ENCODE data around the gene BRSK1. TPM values are rescaled to one million over a fixed set of nuclear protein-coding genes. Genes with fewer than 3 reads are reported as not detected.
A peak's percentile ranks its signal among the peaks of the same experiment; 100 is the strongest.

Gene BRSK1
- total and polyA plus RNA-seq, 2 of the 13 experiments (the other 11 are each of a cell fraction or from before 2014, with no cell fraction given) = 0.18 to 1.2 TPM

- no peak for TF ChIP-seq ZBTB2 (CRISPR knock-in tag; IDR thresholded peaks at IDR 0.05; ENCODE audit: low read depth)
- TF ChIP-seq HNRNPL (IDR thresholded peaks at IDR 0.05; ENCODE audit: low read depth, low read length) = no peak
- no peak for TF ChIP-seq ZNF850 (CRISPR knock-in tag; conservative IDR thresholded peaks at IDR 0.05)
- TF ChIP-seq NFRKB (IDR thresholded peaks at IDR 0.05) = no peak
- TF ChIP-seq GABPB1 (CRISPR knock-in tag; IDR thresholded peaks at IDR 0.05) = 0 out of 2 replicates have a peak, but pooled peaks have one; percentile 26
These were observed 19.7 kb downstream of the BRSK1 start (continued) for GRCh38 chr19:55303477-55303876.

- H2AFZ ChIP-seq (ENCODE audit: low read length) = no peak overlapping the region
- H3K79me2 ChIP-seq (ENCODE audit: insufficient read depth, low read length) = no peaks in the 10 kb centered on the region
- 57% methylated on average over 20 of the region's 39 CpGs for WGBS (ENCODE audit: low lambda C conversion rate)
- no peaks in the 10 kb centered on the region for H3K9me3 ChIP-seq (ENCODE audit: low read length)
- no peak overlapping the region for H3K27ac ChIP-seq (ENCODE audit: extremely low read length, insufficient read depth, low read length)
- no peak overlapping the region for H3K9ac ChIP-seq (ENCODE audit: insufficient read depth, low read depth, low read length)
- POLR2A ChIA-PET = no interaction called here
- BruUV-seq (replicated peaks) = no TSS peak
- in situ Hi-C loops (cut with HindIII; ENCODE audit: extremely low pct_ligation_motif_present, low pct_unique_long_range_greater_than_20kb) = loop anchor here (5.0 kb wide), 1 partner anchor 113 kb away; no protein-coding TSS in a partner anchor
- ATAC-seq (peak; percentile 82), DNase-seq (ENCODE audit: low spot score) (peak; percentile 50), FAIRE-seq (no peak)
- H3K27me3 ChIP-seq (ENCODE audit: control insufficient read depth in 1 of 2, insufficient read depth in 2 of 2, low read length in 2 of 2) = peaks cover 0 to 16% of the 10 kb centered on the region in 2 experiments; a peak in 2 of 5 replicates
- H3K4me3 ChIP-seq (replicated peaks in 1 of 3; ENCODE audit: insufficient read depth in 1 of 3, low read depth in 2 of 3, low read length in 3 of 3) = no peak overlapping the region; a peak in 1 of 6 replicates
- H3K36me3 ChIP-seq (replicated peaks in 1 of 2; ENCODE audit: control insufficient read depth in 1 of 2, insufficient read depth in 2 of 2, low read length in 2 of 2) = no peaks in the 10 kb centered on the region
- H3K4me2 ChIP-seq (ENCODE audit: low read depth, low read length) = no peak overlapping the region
- H4K20me1 ChIP-seq (ENCODE audit: insufficient read depth, low read length) = no peaks in the 10 kb centered on the region
- intact Hi-C loops (cut with micrococcal nuclease; ENCODE audit: unreplicated experiment) = no loop called here
- CTCF ChIA-PET (ENCODE audit: low intra/inter-chr PET ratio, low total read pairs) = no interaction called here
- H3K4me1 ChIP-seq (ENCODE audit: insufficient read depth, low read length) = peaks cover 18% of the 10 kb centered on the region
- TF ChIP-seq IRF2 (CRISPR knock-in tag; IDR thresholded peaks at IDR 0.05) = peak; percentile 63; the same call in 1 of the 2 replicates
- peak; percentile 93 for TF ChIP-seq ZNF143 (CRISPR knock-in tag; IDR thresholded peaks at IDR 0.05)
- TF ChIP-seq ZBTB33 (CRISPR knock-in tag; IDR thresholded peaks at IDR 0.05) = peak; percentile 43; the same call in 1 of the 2 replicates
- no peak for TF ChIP-seq CREB1 (IDR thresholded peaks at IDR 0.05)
- peak; percentile 73 for TF ChIP-seq CREB1 (CRISPR knock-in tag; IDR thresholded peaks at IDR 0.05)
- TF ChIP-seq, protein P1, sequence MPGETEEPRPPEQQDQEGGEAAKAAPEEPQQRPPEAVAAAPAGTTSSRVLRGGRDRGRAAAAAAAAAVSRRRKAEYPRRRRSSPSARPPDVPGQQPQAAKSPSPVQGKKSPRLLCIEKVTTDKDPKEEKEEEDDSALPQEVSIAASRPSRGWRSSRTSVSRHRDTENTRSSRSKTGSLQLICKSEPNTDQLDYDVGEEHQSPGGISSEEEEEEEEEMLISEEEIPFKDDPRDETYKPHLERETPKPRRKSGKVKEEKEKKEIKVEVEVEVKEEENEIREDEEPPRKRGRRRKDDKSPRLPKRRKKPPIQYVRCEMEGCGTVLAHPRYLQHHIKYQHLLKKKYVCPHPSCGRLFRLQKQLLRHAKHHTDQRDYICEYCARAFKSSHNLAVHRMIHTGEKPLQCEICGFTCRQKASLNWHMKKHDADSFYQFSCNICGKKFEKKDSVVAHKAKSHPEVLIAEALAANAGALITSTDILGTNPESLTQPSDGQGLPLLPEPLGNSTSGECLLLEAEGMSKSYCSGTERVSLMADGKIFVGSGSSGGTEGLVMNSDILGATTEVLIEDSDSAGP (CRISPR knock-in tag; IDR thresholded peaks at IDR 0.05; ENCODE audit: borderline replicate concordance) = peak; percentile 5; the same call in 1 of the 2 replicates
- TF ChIP-seq GABPA (IDR thresholded peaks at IDR 0.05; ENCODE audit: low read depth, low read length) = peak; percentile 19; the same call in 1 of the 2 replicates
- TF ChIP-seq GABPA (CRISPR knock-in tag; IDR thresholded peaks at IDR 0.05; ENCODE audit: low read depth) = peak; percentile 71; the same call in 1 of the 2 replicates
- TF ChIP-seq CREM (IDR thresholded peaks at IDR 0.05) = peak; percentile 87
- no peak for TF ChIP-seq CREM (CRISPR knock-in tag; IDR thresholded peaks at IDR 0.05)
- TF ChIP-seq GABPB1 (CRISPR knock-in tag; IDR thresholded peaks at IDR 0.05) = peak; percentile 67; the same call in 1 of the 2 replicates
- TF ChIP-seq SUZ12 (IDR thresholded peaks at IDR 0.05; ENCODE audit: low read depth, low read length) = peak; percentile 92
- TF ChIP-seq, protein P2, sequence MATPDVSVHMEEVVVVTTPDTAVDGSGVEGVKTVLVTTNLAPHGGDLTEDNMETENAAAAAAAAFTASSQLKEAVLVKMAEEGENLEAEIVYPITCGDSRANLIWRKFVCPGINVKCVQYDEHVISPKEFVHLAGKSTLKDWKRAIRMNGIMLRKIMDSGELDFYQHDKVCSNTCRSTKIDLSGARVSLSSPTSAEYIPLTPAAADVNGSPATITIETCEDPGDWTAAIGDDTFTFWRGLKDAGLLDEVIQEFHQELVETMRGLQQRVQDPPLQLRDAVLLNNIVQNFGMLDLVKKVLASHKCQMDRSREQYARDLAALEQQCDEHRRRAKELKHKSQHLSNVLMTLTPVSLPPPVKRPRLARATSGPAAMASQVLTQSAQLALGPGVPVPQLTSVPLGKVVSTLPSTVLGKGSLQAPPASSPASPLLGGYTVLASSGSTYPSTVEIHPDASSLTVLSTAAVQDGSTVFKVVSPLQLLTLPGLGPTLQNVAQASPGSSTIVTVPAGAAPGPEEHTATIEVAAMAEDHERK (CRISPR knock-in tag; IDR thresholded peaks at IDR 0.05; ENCODE audit: low read depth) = peak; percentile 82
- TF ChIP-seq ZC3H13 (CRISPR knock-in tag; IDR thresholded peaks at IDR 0.05) = no peak
These were observed 20.6 kb downstream of the BRSK1 start for GRCh38 chr19:55304279-55304978.
